ENCODE measurements around the gene RAB31.
A peak's percentile ranks its signal among the peaks of the same experiment; 100 is the strongest.

The RAB31 gene

GRCh38 chr18:9876212-9876866 is 168.2 kb downstream of the RAB31 start:
- Histone ChIP-seq H3K9ac (ENCODE audit: low read depth, low read length, poor library complexity) (no peak overlapping the region), H2BK12ac (ENCODE audit: low read length) (no peak overlapping the region), H3K9me3 (replicated peaks in 1 of 2; ENCODE audit: control insufficient read depth in 2 of 2, insufficient read depth in 1 of 2, low read depth in 1 of 2, low read length in 2 of 2) (no peaks in the 10 kb centered on the region), H2BK120ac (ENCODE audit: low read depth, low read length) (no peak overlapping the region), H3K14ac (ENCODE audit: low read length) (no peak overlapping the region), H4K8ac (ENCODE audit: low read depth, low read length) (no peak overlapping the region), H3K79me1 (ENCODE audit: low read depth, low read length) (no peaks in the 10 kb centered on the region), H2BK5ac (ENCODE audit: low read length) (no peak overlapping the region), H3K4me3 (ENCODE audit: low read length in 2 of 2) (no peak overlapping the region), H3K36me3 (replicated peaks in 1 of 2; ENCODE audit: control insufficient read depth in 2 of 2, insufficient read depth in 2 of 2, low read length in 2 of 2) (no peaks in the 10 kb centered on the region), H4K91ac (ENCODE audit: low read depth, low read length, poor library complexity) (no peak overlapping the region), H3K18ac (ENCODE audit: low read length) (no peak overlapping the region), H3K4me1 (ENCODE audit: control insufficient read depth in 2 of 2, insufficient read depth in 1 of 2, low read depth in 1 of 2, low read length in 2 of 2) (no peaks in the 10 kb centered on the region), H3K27me3 (ENCODE audit: control insufficient read depth in 3 of 3, insufficient read depth in 3 of 3, low read depth in 1 of 3, low read length in 3 of 3) (no peaks in the 10 kb centered on the region), H2AK5ac (ENCODE audit: low read depth, low read length) (no peak overlapping the region), H2BK15ac (ENCODE audit: low read length) (no peak overlapping the region), H3K4me2 (ENCODE audit: insufficient read depth, low read length, poor library complexity, severe bottlenecking) (no peak overlapping the region), H2AFZ (ENCODE audit: low read length) (peak overlapping the region; percentile 70), H3K27ac (replicated peaks; ENCODE audit: low read length) (no peak overlapping the region), H3K4ac (ENCODE audit: low read length) (no peak overlapping the region), H3K23ac (ENCODE audit: low read depth, low read length, poor library complexity) (no peak overlapping the region)
- no CpG with 5 or more reads among the region's 2 CpGs for WGBS, 2 donors (ENCODE audit: extremely low coverage in 2 of 2, insufficient read length in 2 of 2, insufficient replicate concordance in 1 of 2)
- DNase-seq (ENCODE audit: low spot score) = no peak

GRCh38 chr18:9876867-9877654 is 169.0 kb downstream of the RAB31 start:
- H3K79me1 ChIP-seq (ENCODE audit: low read depth, low read length) = no peaks in the 10 kb centered on the region
- no peak overlapping the region for H3K18ac ChIP-seq (ENCODE audit: low read length)
- no peak for DNase-seq (ENCODE audit: low spot score)
- H3K4me3 ChIP-seq (ENCODE audit: low read length in 2 of 2) = no peak overlapping the region
- H3K23ac ChIP-seq (ENCODE audit: low read depth, low read length, poor library complexity) = no peak overlapping the region
- H2AFZ ChIP-seq (ENCODE audit: low read length) = peak overlapping the region; percentile 70
- no peak overlapping the region for H2BK120ac ChIP-seq (ENCODE audit: low read depth, low read length)
- H3K4me2 ChIP-seq (ENCODE audit: insufficient read depth, low read length, poor library complexity, severe bottlenecking) = no peak overlapping the region
- H3K27me3 ChIP-seq (ENCODE audit: control insufficient read depth in 3 of 3, insufficient read depth in 3 of 3, low read depth in 1 of 3, low read length in 3 of 3) = no peaks in the 10 kb centered on the region
- H2BK15ac ChIP-seq (ENCODE audit: low read length) = no peak overlapping the region
- no peak overlapping the region for H3K27ac ChIP-seq (replicated peaks; ENCODE audit: low read length)
- no peak overlapping the region for H2BK12ac ChIP-seq (ENCODE audit: low read length)
- H3K9ac ChIP-seq (ENCODE audit: low read depth, low read length, poor library complexity) = no peak overlapping the region
- H2AK5ac ChIP-seq (ENCODE audit: low read depth, low read length) = no peak overlapping the region
- H3K4me1 ChIP-seq (ENCODE audit: control insufficient read depth in 2 of 2, insufficient read depth in 1 of 2, low read depth in 1 of 2, low read length in 2 of 2) = no peaks in the 10 kb centered on the region
- H2BK5ac ChIP-seq (ENCODE audit: low read length) = no peak overlapping the region
- H4K8ac ChIP-seq (ENCODE audit: low read depth, low read length) = no peak overlapping the region
- no peak overlapping the region for H3K4ac ChIP-seq (ENCODE audit: low read length)
- H3K9me3 ChIP-seq (replicated peaks in 1 of 2; ENCODE audit: control insufficient read depth in 2 of 2, insufficient read depth in 1 of 2, low read depth in 1 of 2, low read length in 2 of 2) = no peaks in the 10 kb centered on the region
- H4K91ac ChIP-seq (ENCODE audit: low read depth, low read length, poor library complexity) = no peak overlapping the region
- no peaks in the 10 kb centered on the region for H3K36me3 ChIP-seq (replicated peaks in 1 of 2; ENCODE audit: control insufficient read depth in 2 of 2, insufficient read depth in 2 of 2, low read length in 2 of 2)
- WGBS, 2 donors (ENCODE audit: extremely low coverage in 2 of 2, insufficient read length in 2 of 2, insufficient replicate concordance in 1 of 2) = no CpG with 5 or more reads among the region's 9 CpGs
- H3K14ac ChIP-seq (ENCODE audit: low read length) = no peak overlapping the region

DNA sequence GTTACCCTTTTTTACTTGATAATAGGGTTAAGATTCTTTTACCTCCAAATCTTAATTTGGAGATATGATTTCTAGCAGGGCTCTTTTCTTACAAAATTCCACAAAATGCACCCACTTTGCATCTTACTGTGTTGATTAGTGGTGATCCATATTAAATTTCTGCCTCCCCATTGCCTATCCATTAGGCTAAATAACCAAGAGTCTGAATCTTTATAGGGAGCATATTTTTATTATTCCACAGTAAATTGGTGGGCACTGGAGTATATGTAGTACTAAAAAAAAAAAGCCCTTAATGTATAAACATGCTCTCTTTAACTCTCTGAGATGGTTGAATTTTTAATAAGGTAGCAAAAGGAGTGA is 169.5 kb downstream of the RAB31 start:
- H4K91ac ChIP-seq (ENCODE audit: low read depth, low read length, poor library complexity) = no peak overlapping the region
- no peaks in the 10 kb centered on the region for H3K36me3 ChIP-seq (replicated peaks in 1 of 2; ENCODE audit: control insufficient read depth in 2 of 2, insufficient read depth in 2 of 2, low read length in 2 of 2)
- no peak overlapping the region for H4K8ac ChIP-seq (ENCODE audit: low read depth, low read length)
- H3K18ac ChIP-seq (ENCODE audit: low read length) = no peak overlapping the region
- H3K14ac ChIP-seq (ENCODE audit: low read length) = no peak overlapping the region
- H2BK12ac ChIP-seq (ENCODE audit: low read length) = no peak overlapping the region
- no peaks in the 10 kb centered on the region for H3K9me3 ChIP-seq (replicated peaks in 1 of 2; ENCODE audit: control insufficient read depth in 2 of 2, insufficient read depth in 1 of 2, low read depth in 1 of 2, low read length in 2 of 2)
- H3K4ac ChIP-seq (ENCODE audit: low read length) = no peak overlapping the region
- no peaks in the 10 kb centered on the region for H3K27me3 ChIP-seq (ENCODE audit: control insufficient read depth in 3 of 3, insufficient read depth in 3 of 3, low read depth in 1 of 3, low read length in 3 of 3)
- no peak overlapping the region for H3K9ac ChIP-seq (ENCODE audit: low read depth, low read length, poor library complexity)
- H2BK5ac ChIP-seq (ENCODE audit: low read length) = no peak overlapping the region
- no peak overlapping the region for H3K4me2 ChIP-seq (ENCODE audit: insufficient read depth, low read length, poor library complexity, severe bottlenecking)
- no peak overlapping the region for H3K27ac ChIP-seq (replicated peaks; ENCODE audit: low read length)
- H3K23ac ChIP-seq (ENCODE audit: low read depth, low read length, poor library complexity) = no peak overlapping the region
- H2BK120ac ChIP-seq (ENCODE audit: low read depth, low read length) = no peak overlapping the region
- no peaks in the 10 kb centered on the region for H3K4me1 ChIP-seq (ENCODE audit: control insufficient read depth in 2 of 2, insufficient read depth in 1 of 2, low read depth in 1 of 2, low read length in 2 of 2)
- H2AK5ac ChIP-seq (ENCODE audit: low read depth, low read length) = no peak overlapping the region
- H2BK15ac ChIP-seq (ENCODE audit: low read length) = no peak overlapping the region
- DNase-seq (ENCODE audit: low spot score) = no peak
- H3K4me3 ChIP-seq (ENCODE audit: low read length in 2 of 2) = no peak overlapping the region
- H3K79me1 ChIP-seq (ENCODE audit: low read depth, low read length) = no peaks in the 10 kb centered on the region
- H2AFZ ChIP-seq (ENCODE audit: low read length) = peak overlapping the region; percentile 70

DNA sequence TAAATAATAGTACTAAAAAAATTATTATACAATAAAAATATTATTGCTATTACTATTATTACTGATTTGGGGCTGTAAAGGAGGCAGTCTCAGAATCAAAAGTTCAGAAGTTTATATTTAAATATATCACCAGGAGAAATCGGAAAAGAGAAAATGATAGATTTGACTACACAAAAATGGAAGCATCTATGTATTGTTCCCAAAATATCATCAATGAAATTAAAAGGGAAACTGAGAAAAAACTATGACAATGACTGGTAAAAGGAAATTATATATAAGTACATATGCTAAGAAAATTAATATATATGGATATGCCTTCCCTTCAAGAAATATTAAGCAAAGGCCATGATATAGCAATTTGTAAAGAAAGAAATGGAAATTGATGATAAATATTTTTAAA is 170.0 kb downstream of the RAB31 start:
- no peak overlapping the region for H2BK12ac ChIP-seq (ENCODE audit: low read length)
- H3K18ac ChIP-seq (ENCODE audit: low read length) = no peak overlapping the region
- no peak overlapping the region for H3K4ac ChIP-seq (ENCODE audit: low read length)
- DNase-seq (ENCODE audit: low spot score) = no peak
- no peaks in the 10 kb centered on the region for H3K36me3 ChIP-seq (replicated peaks in 1 of 2; ENCODE audit: control insufficient read depth in 2 of 2, insufficient read depth in 2 of 2, low read length in 2 of 2)
- no peak overlapping the region for H4K8ac ChIP-seq (ENCODE audit: low read depth, low read length)
- no peak overlapping the region for H3K4me2 ChIP-seq (ENCODE audit: insufficient read depth, low read length, poor library complexity, severe bottlenecking)
- no peak overlapping the region for H2AFZ ChIP-seq (ENCODE audit: low read length)
- H3K4me1 ChIP-seq (ENCODE audit: control insufficient read depth in 2 of 2, insufficient read depth in 1 of 2, low read depth in 1 of 2, low read length in 2 of 2) = no peaks in the 10 kb centered on the region
- H3K9ac ChIP-seq (ENCODE audit: low read depth, low read length, poor library complexity) = no peak overlapping the region
- H3K14ac ChIP-seq (ENCODE audit: low read length) = no peak overlapping the region
- H2BK120ac ChIP-seq (ENCODE audit: low read depth, low read length) = no peak overlapping the region
- H3K23ac ChIP-seq (ENCODE audit: low read depth, low read length, poor library complexity) = no peak overlapping the region
- WGBS, 2 donors (ENCODE audit: extremely low coverage in 2 of 2, insufficient read length in 2 of 2, insufficient replicate concordance in 1 of 2) = no CpG with 5 or more reads among the region's 1 CpG
- no peaks in the 10 kb centered on the region for H3K27me3 ChIP-seq (ENCODE audit: control insufficient read depth in 3 of 3, insufficient read depth in 3 of 3, low read depth in 1 of 3, low read length in 3 of 3)
- H3K79me1 ChIP-seq (ENCODE audit: low read depth, low read length) = no peaks in the 10 kb centered on the region
- no peak overlapping the region for H3K27ac ChIP-seq (replicated peaks; ENCODE audit: low read length)
- no peak overlapping the region for H2BK15ac ChIP-seq (ENCODE audit: low read length)
- H2BK5ac ChIP-seq (ENCODE audit: low read length) = no peak overlapping the region
- no peak overlapping the region for H2AK5ac ChIP-seq (ENCODE audit: low read depth, low read length)
- no peaks in the 10 kb centered on the region for H3K9me3 ChIP-seq (replicated peaks in 1 of 2; ENCODE audit: control insufficient read depth in 2 of 2, insufficient read depth in 1 of 2, low read depth in 1 of 2, low read length in 2 of 2)
- no peak overlapping the region for H4K91ac ChIP-seq (ENCODE audit: low read depth, low read length, poor library complexity)
- no peak overlapping the region for H3K4me3 ChIP-seq (ENCODE audit: low read length in 2 of 2)
